K562 (cell line): Measurements from ENCODE around the gene XBP1. TPM values are rescaled to one million over a fixed set of nuclear protein-coding genes. Genes with fewer than 3 reads are reported as not detected.

ENCODE experiments used
- CLOCK ChIP-seq: fragments of 250-450 bp; sonication (Bioruptor Pico); IDR thresholded peaks from 2 replicates; pipeline ENCODE4 v1.4.0; 2020; ENCODE audit warnings: mild to moderate bottlenecking, moderate library complexity, borderline replicate concordance
- ETV5 ChIP-seq: sonication (generic); formaldehyde crosslinking; IDR thresholded peaks from 2 replicates; pipeline ENCODE4 v1.4.0; 2020; ENCODE audit warnings: low read depth, mild to moderate bottlenecking, missing genetic modification reagents
- FIP1L1 ChIP-seq: fragments of 200-400 bp; formaldehyde crosslinking; IDR thresholded peaks from 2 replicates; pipeline ENCODE4 v1.6.1; 2018; ENCODE audit warnings: mild to moderate bottlenecking, low read depth, low read length; ENCODE audit not compliant: poor library complexity, severe bottlenecking
- FUS ChIP-seq: fragments of 200-400 bp; formaldehyde crosslinking; optimal IDR thresholded peaks from 2 replicates; pipeline ENCODE3; 2017; ENCODE audit warnings: low read depth, low read length
- GTF2A2 ChIP-seq: IDR thresholded peaks from 2 replicates; pipeline ENCODE4 v1.6.1; 2016; ENCODE audit warnings: mild to moderate bottlenecking, missing genetic modification characterization, missing compliant biosample characterization
- KDM4B ChIP-seq, 2 experiments: fragments of 450-650 bp in 1 of 2; sonication (generic) in 1 of 2; IDR thresholded peaks; 2 replicates each; pipeline ENCODE4 v1.6.1; 2016 to 2017; ENCODE audit warnings: borderline replicate concordance in 2 of 2, antibody characterized with exemption in 1 of 2, low read depth in 1 of 2, mild to moderate bottlenecking in 1 of 2
- KLF1 ChIP-seq: fragments of 450-650 bp; IDR thresholded peaks from 2 replicates; pipeline ENCODE4 v1.6.1; 2016; ENCODE audit warnings: missing genetic modification characterization, missing compliant biosample characterization
- KLF10 ChIP-seq: fragments of 250-450 bp; sonication (Bioruptor Pico); IDR thresholded peaks from 2 replicates; pipeline ENCODE4 v1.6.1; 2021; ENCODE audit warnings: matching md5 sums
- MTA2 ChIP-seq: fragments of 450-650 bp; IDR thresholded peaks from 2 replicates; pipeline ENCODE4 v1.6.1; 2016; ENCODE audit warnings: low read depth
- NR2C1 ChIP-seq, 2 experiments: fragments of 450-650 bp; IDR thresholded peaks; 2 replicates each; pipeline ENCODE4 v1.6.1; 2017; ENCODE audit warnings: mild to moderate bottlenecking in 2 of 2, antibody characterized with exemption in 1 of 2, inconsistent platforms in 1 of 2, missing compliant biosample characterization in 1 of 2, missing genetic modification characterization in 1 of 2
- POLR2AphosphoS2 ChIP-seq: IDR thresholded peaks from 2 replicates; pipeline ENCODE4 v1.6.1; 2012; ENCODE audit warnings: low read length, improper control_type of control experiment
- PTRF ChIP-seq: fragments of 450-650 bp; IDR thresholded peaks from 2 replicates; pipeline ENCODE4 v1.6.1; 2016; ENCODE audit warnings: mild to moderate bottlenecking, missing genetic modification characterization, missing compliant biosample characterization
- RB1 ChIP-seq: fragments of 450-650 bp; IDR thresholded peaks from 2 replicates; pipeline ENCODE4 v1.6.1; 2017; ENCODE audit warnings: low read depth, mild to moderate bottlenecking
- RFX5 ChIP-seq: IDR thresholded peaks from 2 replicates; pipeline ENCODE4 v1.6.1; 2011; ENCODE audit warnings: low read depth, mild to moderate bottlenecking, improper control_type of control experiment, low read length
- SETDB1 ChIP-seq: IDR thresholded peaks from one replicate; pipeline ENCODE4 v1.6.1; 2012; ENCODE audit warnings: low read length, control low read depth, inconsistent platforms
- SNRNP70 ChIP-seq: fragments of 200-400 bp; formaldehyde crosslinking; optimal IDR thresholded peaks from 2 replicates; pipeline ENCODE3; 2017; ENCODE audit warnings: low read depth, low read length
- SRF ChIP-seq, 2 experiments: fragments of 250-450, 450-650 bp in 1 of 2; sonication (Bioruptor Pico) in 1 of 2; sonication (generic) in 1 of 2; formaldehyde crosslinking; IDR thresholded peaks; 2 replicates each; pipeline versions ENCODE4 v1.5.0 to v1.5.1; 2020 to 2022; ENCODE audit warnings: mild to moderate bottlenecking in 1 of 2, missing genetic modification reagents in 1 of 2
- TAF15 ChIP-seq: fragments of 200-400 bp; formaldehyde crosslinking; IDR thresholded peaks from 2 replicates; pipeline ENCODE4 v1.6.1; 2017; ENCODE audit warnings: mild to moderate bottlenecking, low read depth, low read length, moderate library complexity
- ZNF277 ChIP-seq: fragments of 250-450 bp; sonication (Bioruptor Pico); IDR thresholded peaks from 2 replicates; pipeline ENCODE4 v1.8.0; 2022; ENCODE audit warnings: inconsistent platforms, mild to moderate bottlenecking, moderate library complexity, borderline replicate concordance
- ZNF589 ChIP-seq: fragments of 200-800 bp; sonication (Bioruptor generic); IDR thresholded peaks from 2 replicates; pipeline ENCODE4 v1.6.1; 2016; ENCODE audit warnings: low read depth, missing genetic modification characterization, missing compliant biosample characterization
- ZZZ3 ChIP-seq: fragments of 450-650 bp; IDR thresholded peaks from 2 replicates; pipeline ENCODE4 v1.6.1; 2016; ENCODE audit warnings: antibody characterized with exemption, mild to moderate bottlenecking, moderate library complexity
- polyA plus RNA-seq, 8 experiments: library from polyadenylated mRNA; depleted of rRNA in 4 of 8; stranded (reverse) in 5 of 8; unstranded in 3 of 8; fragments of >200 nt; fragmentation: Nextera tagmentation in 2 of 8; fragmentation: Illumina TruSeq in 1 of 8; extraction: Ambion mirVana in 2 of 8; extraction: Trizol in 1 of 8; gene quantifications; 2 replicates each; pipeline versions ENCODE4 v1.2.1 to v1.2.3, GENCODE V29; 2011 to 2014; ENCODE audit warnings: inconsistent platforms in 1 of 8, missing spikeins in 1 of 8
- total RNA-seq, 7 experiments: library from RNA; depleted of rRNA in 6 of 7; stranded (reverse); fragments of >200 nt in 6 of 7; fragmentation: Illumina TruSeq in 2 of 7; extraction: Trizol in 2 of 7; gene quantifications; 2 replicates each; pipeline versions ENCODE4 v1.2.1 to v1.2.3, GENCODE V29; 2011 to 2021; ENCODE audit warnings: low replicate concordance in 1 of 7

Gene XBP1
- total and polyA plus RNA-seq, 9 of the 15 experiments (the other 6 are each of a cell fraction or from before 2014, with no cell fraction given): 25.0 to 218 (median 94.6) TPM

GRCh38 chr22:28772633-28773460, 27.5 kb downstream of the XBP1 start, which contains the start of gene CCDC117 (continued):
- TF ChIP-seq RB1: peak; percentile 58
- TF ChIP-seq ZNF589 (CRISPR knock-in tag): no peak
- TF ChIP-seq SETDB1: no peak
- no peak for TF ChIP-seq CLOCK (CRISPR knock-in tag)
- no peak for TF ChIP-seq PTRF (tag)
- TF ChIP-seq RFX5: no peak
- TF ChIP-seq KLF1 (tag): no peak
- TF ChIP-seq ZNF277 (CRISPR knock-in tag): no peak
- TF ChIP-seq KLF10 (CRISPR knock-in tag): no peak
- TF ChIP-seq ETV5 (CRISPR knock-in tag): no peak
- no peak for TF ChIP-seq FIP1L1
- TF ChIP-seq MTA2: no peak
- TF ChIP-seq SNRNP70: no peak
- no peak for TF ChIP-seq POLR2AphosphoS2
- no peak for TF ChIP-seq FUS
- TF ChIP-seq KDM4B (IDR thresholded peaks at IDR 0.05; ENCODE audit: borderline replicate concordance in 2 of 2, low read depth in 1 of 2): no peak
- TF ChIP-seq GTF2A2 (tag): no peak
- TF ChIP-seq ZZZ3: no peak
- no peak for TF ChIP-seq SRF (CRISPR knock-in tag; IDR thresholded peaks at IDR 0.05)
- no peak for TF ChIP-seq TAF15
- no peak; the same call in none of the 2 replicates for TF ChIP-seq NR2C1 (IDR thresholded peaks at IDR 0.05)
- TF ChIP-seq NR2C1 (tag; IDR thresholded peaks at IDR 0.05): peak; percentile 81; the same call in 1 of the 2 replicates
